ENCODE results near the gene OSBPL8.
"Not testable (repeated sequence)": the region's sequence is repeated elsewhere in the genome, so short reads cannot be mapped to it uniquely, and the experiment has no call there.

Gene OSBPL8

DNA sequence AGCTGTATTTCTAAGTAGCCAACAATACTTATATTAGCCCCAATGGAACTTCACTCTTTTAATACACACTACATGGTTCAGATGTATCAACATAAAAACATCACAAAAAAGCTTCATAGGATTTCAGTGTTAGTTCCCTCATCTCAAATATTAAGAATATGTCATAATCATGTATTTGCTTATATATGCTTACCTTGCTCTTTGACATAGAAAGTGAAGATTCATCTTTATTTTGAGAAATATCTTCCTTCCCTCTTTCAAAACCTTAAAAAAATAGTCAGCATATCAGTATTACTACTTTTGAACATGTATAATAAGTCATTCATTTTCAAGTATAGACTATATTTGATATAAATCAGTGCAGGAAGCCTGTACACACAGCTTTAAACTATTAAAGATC is 149.2 kb downstream of the OSBPL8 start:
- DNase-seq = no peak

DNA sequence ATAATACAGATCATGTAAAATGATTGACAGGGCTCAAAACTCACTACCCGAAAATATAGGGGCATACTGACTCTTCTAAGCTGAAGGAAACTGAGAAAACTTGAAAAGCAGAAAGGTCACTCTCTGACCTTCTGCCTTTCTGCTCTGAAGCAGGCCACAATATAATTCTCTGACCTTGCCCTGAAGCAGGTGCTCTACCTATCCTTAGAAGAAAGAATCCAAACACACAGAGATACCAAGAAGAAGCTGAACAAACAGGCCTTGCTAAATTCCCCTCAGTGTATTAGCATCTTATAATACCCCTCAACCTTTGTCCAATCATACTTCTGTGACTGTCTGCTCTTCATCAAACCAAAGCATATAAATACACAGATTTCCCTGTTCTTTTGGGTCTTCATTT is 150.5 kb downstream of the OSBPL8 start:
- no peak for DNase-seq

DNA sequence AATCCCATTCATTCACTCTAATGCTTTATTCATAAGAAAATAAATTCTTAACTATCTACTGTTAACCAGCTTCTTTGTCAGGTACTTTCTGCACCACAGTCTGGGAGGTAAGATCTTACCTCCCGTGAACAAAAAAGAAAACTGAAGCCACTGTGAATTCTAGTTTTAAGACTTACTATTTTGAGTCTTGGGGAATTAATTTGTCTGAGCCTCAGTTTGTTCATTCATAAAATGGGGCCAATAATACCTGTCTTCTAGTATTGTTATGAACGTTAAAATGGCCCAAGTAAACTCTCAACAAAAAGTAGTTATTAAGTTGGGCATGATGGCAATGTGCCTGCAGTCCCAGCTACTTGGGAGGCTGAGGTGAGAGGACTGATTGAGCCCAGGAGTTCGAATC is 151.9 kb downstream of the OSBPL8 start:
- no peak for DNase-seq

DNA sequence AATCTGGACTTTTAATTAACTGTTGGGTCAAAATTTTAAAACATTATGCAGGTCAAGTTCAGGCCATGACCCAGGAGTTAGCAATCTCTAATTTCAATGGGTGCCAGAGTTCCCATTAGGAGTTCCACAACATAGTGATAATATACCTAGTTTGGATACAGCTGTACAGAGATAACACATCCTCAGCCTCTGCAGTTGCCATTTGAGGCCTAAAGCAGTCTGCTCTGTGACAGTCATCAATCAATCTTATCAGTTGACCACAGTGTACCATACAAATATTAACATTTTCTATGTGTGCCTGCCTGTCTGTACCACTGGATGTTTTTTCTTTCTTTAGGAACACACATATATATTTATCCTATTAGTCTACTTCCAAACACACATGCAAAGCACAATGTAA is 157.3 kb downstream of the OSBPL8 start:
- DNase-seq = no peak

DNA sequence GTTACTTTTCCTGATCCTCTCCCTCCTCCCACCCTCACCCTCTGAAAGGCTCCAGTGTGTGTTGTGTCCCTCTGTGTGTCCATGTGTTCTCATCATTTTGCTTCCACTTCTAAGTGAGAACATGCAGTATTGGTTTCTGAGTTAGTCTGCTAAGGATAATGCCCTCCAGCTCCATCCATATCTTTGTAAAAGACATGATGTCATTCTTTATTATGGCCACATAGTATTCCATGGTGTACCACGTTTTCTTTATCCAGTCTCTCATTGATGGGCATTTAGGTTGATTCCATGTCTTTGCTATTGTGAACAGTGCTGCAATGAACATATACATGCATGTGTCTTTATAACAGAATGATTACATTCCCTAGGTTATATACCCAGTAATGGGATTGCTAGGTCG is 159.4 kb downstream of the OSBPL8 start:
- DNase-seq = no peak

DNA sequence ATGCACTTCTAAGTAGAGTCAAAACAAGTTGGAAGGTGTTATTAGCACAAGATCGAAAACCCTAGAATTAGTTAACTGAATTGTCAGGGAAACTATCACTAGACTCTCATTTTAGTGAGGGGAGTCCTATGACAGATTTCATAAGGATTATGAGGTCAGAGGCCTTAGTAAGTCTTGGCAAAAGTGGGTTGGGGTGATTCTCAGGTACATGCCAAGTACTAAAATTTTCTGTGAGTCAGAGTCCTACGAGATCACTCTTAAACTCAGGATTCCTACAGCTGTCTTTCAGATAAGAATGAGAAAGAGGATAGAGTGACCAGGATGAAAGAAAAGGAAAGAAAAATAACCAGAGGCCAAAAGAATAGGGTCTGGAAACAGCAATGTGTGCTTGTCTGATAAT is 160.5 kb downstream of the OSBPL8 start:
- DNase-seq = no peak

DNA sequence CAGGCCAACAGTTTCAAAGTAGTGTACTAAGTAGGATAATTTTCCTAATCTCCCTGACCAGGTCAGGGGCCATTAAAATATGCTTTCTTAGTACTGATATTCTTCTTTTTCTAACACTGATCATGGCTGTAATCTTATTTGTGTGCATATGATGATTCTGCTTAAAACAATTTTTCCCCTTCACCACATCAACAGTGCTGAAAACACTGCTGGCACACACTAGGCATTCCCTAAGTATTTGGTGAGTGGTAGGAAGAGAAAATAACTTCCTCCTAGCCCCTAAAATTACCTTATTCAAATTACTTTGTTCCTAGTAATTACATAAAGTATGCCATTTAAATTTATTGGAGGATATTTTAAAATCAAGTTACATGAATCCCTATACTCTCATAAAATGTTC is 161.5 kb downstream of the OSBPL8 start:
- DNase-seq = no peak

DNA sequence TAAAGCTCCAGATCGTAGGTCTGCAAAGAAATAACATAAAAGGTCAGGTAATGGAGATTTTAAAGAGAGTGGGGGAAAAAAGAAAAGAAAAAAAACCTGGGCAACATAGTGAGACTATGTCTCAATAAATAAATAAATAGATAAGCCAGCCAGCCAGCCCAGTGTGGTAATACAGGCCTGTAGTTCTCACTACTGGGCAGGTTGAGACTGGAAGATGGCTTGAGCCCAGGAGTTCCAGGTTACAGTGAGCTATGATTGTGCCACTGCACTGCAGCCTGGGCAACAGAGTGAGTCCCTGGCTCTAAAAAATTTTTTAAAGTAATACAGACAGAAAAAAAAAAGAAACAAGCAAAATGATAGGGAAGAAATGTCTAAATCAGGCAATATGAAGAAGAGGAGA is 168.1 kb downstream of the OSBPL8 start:
- DNase-seq = no peak

DNA sequence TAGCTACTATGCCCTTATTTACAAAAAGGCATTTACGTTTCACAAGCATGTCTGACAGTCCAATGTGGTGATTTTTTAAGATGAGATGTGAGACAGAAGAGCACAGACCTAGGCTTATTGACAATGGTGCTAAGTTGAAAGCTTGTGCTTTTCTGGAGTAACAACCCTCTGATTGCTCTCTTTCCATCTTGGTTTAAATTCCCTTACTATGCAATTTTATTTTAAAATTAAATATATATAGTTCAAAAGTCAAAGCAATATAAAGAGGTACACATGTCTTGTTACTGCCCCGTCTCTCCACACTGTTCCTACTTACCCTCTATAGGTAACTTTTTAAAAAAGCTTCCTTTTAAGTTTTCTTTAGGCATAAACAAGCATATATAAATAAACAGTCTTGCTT is 172.0 kb downstream of the OSBPL8 start:
- DNase-seq = no peak

DNA sequence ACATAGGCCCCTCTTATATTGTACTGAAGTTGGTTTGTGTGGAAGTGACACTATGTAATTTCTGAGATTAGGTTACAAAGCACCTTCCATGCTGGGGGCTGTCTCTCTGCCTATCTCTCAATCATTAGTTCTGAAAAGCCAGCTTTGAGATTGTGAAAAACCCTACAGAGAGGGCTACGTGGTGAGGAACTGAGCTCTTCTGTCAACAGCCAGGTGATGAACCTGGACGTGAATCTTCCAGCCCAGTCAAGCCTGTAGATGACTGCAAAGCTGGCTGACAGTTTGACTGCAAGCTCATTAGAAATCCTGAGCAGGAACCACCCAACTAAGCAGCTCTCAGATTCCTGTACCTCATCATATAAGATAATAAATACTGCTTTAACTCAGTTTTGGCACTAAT is 175.0 kb downstream of the OSBPL8 start:
- DNase-seq = no peak

DNA sequence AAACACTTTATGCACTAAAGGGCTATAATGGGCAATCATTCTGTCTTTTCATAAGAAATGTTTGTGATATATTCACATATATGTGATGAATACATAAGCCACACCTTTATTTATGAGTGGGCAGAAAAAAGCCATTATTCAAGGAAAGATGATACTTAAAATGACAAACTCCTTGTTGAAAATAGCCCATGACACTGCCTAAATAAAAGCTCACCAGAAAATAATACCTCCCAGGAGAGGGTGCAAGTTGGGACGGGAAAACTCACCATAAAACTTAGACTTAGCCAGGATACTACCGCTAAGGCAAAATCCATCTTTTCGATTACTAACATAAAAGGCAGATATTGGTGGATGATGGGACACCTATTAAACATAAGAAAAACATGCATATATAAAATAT is 175.6 kb downstream of the OSBPL8 start:
- no peak for DNase-seq

DNA sequence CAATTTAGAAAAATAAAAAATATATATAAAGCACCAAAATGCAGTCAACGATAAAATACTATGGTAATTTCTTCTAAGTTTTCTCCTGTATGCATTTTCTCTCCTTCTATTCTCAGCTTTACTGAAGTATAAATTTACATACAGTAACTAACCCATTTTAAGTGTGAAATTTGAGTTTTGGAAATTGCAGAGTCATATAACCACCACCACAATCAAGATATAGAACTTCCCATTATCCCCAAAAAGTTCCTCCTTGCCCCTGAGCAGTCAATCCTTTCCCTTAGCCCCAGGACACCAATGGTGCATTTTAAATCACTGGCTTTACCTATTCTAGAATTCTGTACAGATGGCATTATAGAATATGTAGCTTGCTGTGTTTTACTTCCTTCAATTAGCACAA is 180.3 kb downstream of the OSBPL8 start:
- DNase-seq = no peak

DNA sequence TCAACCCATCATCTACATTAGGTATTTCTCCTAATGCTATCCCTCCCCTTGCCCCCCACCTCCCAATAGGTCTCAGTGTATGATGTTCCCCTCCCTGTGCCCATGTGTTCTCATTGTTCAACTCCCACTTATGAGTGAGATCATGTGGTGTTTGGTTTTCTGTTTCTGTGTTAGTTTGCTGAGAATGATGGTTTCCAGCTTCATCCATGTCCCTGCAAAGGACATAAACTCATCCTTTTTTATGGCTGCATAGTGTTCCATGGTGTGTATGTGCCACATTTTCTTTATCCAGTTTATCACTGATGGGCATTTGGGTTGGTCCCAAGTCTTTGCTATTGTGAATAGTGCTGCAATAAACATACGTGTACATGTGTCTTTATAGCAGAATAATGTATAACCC is 182.7 kb downstream of the OSBPL8 start:
- not testable (repeated sequence) for DNase-seq

DNA sequence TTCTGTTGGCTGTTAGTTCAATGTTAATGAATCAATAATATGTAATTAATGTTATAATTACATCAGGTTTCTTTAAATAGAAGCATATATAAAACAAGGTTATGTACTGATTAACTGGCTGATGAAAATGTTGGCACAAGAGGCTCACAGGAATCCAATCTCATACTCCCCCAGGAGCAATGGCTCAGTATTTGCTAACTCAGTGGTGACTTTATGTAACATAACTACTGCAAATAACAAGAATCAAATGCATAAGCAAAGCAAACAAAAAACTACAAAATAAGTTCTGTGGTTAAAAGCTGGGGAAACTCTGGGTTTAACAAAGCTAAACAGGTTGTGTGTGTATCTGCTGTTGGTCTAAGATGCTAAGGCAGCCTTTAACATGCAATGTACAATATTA is 183.6 kb downstream of the OSBPL8 start:
- no peak for DNase-seq

DNA sequence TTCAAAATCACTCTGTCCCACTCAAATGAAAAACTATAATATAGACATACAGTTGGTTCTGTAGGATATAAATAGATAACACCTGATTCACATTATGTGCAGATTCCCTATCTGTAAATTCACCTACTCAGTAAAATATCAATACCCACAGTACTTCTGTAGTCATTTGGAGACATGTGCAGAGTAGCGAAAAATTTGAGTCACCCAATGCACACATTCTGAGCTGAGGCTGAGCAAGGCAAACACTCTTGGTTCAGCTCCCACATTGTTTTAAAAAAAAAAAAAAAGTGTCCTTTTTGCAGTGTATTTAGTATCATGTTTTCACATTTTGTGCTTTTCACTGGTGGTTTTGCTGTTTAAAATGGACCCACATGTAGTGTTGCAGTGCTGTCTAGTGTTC is 184.1 kb downstream of the OSBPL8 start:
- no peak for DNase-seq

DNA sequence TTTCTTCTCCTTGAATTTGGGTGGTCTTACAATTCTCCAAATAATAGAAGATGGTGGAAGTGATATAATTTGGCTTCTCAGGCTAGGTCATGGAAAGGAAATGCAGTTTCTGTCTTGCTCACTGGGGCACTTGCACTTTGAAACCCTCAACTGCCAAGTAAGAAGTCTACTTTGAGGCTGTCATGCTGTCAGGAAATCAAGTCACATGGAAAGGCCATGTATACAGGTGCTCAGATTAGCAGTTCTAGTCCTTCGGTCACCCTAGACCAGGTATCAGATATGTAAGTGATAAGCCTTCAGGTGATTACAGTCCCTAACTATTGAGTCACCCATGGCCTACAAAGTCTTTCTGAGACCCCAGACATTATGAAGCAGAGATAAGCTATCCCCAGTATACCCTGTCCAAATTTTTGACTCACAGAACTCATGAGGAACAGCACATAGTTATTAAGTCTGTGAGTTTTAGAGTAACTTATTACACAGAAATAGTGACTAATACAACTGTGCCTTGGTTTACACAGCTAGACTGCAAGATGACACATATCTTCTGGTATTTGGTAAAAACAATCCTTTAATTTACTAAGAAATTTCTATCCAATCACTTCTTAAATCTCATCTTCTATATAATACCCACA is 185.1 kb downstream of the OSBPL8 start:
- no peak for DNase-seq

DNA sequence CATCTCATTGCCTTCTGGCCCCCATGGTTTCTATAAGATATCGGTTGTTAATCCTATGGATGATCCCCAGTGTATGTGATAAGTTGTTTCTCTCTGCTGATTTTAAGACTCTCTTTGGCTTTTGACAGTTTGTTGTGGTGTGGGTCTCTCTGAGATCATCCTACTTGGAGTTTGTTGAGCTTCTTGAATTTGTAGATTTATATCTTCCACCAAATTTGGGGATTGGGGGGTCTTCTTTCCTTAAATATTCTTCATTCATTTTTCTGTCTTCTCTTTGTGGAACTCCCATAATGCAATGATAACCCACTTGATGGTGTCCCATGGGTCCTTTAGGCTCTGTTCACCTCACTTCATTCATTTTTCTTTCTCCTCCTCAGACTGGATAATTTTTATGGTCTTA is 191.3 kb downstream of the OSBPL8 start:
- DNase-seq = no peak

DNA sequence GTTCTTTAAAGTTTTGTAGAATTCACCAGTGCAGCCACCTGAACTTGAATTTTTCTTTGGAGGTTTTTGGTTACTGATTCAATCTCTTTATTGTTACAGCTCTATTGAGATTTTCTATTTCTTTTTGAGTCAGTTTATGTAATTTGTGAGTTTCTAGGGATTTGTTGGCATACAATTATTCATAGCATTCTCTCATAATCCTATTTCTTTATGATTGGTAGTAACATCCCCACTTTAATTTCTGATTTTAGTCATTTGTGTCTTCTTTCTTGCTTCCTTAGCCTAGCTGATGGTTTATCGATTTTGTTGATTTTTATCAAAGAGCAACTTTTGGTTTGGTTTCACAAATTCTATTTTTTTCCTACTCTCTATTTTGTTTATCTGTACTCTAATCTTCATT is 193.4 kb downstream of the OSBPL8 start:
- DNase-seq = no peak

DNA sequence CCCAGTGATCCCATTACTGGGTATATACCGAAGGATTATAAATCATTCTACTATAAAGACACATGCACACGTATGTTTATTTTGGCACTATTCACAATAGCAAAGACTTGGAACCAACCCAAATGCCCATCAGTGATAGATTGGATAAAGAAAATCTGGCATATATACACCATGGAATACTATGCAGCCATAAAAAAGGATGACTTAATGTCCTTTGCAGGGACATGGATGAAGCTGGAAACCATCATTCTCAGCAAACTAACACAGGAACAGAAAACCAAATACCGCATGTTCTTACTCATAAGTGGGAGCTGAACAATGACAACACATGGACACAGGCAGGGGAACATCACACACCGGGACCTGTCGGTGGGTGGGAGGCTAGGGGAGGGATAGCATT is 195.4 kb downstream of the OSBPL8 start:
- not testable (repeated sequence) for DNase-seq

DNA sequence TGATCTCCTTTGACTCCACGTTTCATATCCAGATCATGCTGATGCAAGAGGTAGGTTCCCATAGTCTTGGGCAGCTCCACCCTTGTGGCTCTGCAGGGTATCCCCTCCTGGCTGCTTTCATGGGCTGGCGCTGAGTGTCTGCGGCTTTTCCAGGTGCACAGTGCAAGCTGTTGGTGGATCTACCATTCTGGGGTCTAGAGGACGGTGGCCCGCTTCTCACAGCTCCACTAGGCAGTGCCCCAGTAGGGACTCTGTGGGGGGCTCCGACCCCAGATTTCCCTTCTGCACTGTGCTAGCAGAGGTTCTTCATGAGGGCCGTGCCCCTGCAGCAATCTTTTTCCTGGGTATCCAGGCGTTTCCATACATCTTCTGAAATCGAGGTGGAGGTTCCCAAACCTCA is 199.3 kb downstream of the OSBPL8 start:
- DNase-seq = no peak

DNA sequence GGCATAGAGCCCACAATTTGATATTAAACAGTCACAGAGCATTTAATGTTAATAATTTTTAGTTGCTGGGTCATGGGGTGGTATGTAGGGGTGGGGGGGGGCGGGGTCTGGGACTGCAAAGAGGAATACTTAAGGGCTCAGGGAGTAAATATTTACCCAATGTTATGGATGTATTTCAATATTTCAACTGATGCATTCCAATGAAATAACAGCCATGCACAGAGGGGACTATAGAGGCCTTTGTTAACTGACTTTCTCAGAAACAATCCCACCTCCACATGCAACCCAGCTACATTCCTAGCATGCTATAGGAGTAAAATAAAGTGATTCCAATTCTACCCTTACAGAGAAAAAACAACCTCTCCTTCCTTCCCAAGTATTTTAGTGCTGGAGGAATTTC is 203.5 kb downstream of the OSBPL8 start:
- DNase-seq = no peak

DNA sequence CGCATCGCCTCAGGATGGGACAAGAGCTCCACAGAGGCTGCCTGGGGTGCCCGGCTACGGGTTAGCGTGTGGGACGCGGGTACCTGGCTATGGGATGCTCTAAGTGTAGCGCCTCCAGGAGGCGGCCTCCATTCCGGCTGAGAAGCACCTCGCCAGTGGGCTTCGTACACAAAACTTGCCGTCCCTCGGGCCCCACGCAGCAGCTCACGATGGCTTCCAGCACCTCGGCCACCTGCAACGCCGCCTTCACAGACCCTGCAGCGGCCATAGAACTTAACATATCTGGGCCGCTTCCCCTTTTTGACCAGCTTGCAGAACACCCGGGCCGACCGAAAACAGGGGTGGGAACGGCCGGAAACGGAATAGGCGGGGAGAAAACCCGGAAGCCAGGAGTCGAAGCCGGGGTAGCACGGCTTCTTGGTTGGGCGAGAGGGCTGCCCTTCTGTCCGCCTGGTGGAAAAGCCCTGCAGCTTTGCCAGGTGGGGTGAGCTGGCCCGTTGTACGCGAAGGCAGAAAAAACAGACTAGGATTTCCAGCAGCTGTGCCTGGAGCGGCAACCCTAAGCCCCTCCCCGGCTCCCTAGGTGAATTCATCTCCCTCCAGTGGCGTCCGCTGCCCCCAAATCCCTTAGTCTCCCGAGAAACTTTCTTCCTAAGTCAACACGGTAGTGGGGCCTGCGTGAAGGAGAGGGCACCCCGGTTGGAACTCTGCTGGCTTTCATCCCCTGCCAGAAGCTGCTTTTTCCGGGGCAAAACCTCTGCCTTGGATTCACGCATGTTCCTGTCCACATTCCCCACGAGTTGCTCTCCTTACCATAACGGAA is 211.3 kb downstream of the OSBPL8 start, which contains the start of gene BBS10:
Gene BBS10, minus strand, starts transcription at position 337 of the 823 bp plus-strand sequence. Its CDS starts 57 bp downstream, at position 280.
- DNase-seq = peak; percentile 68

DNA sequence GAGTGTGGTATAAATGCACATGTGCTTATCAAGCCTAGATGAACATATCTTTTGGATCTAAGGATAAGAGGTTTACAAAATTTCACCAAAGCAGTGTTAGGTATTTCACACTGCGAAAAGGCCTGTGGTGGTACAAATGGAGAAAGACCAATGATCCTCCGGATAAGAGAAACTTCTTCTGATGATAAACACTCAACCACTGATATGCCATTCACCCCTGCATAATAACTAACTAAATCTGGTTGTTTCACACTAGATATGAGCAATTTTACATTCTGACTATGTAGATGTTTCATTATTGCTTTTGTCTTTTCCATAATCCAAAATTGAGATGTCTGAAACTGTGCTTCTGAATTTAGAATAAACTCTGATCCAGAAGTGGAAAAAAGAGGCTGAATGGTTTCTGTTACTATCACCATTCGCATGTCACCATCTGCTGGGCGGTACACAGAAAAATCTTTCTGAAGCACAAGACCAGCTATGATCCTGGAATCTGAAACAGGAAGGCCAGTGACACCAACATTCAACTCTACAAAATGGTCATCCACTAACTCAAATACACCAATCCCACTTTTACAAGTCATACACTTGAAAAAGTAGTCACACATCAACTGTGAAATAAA is 212.7 kb downstream of the OSBPL8 start:
- DNase-seq = no peak

DNA sequence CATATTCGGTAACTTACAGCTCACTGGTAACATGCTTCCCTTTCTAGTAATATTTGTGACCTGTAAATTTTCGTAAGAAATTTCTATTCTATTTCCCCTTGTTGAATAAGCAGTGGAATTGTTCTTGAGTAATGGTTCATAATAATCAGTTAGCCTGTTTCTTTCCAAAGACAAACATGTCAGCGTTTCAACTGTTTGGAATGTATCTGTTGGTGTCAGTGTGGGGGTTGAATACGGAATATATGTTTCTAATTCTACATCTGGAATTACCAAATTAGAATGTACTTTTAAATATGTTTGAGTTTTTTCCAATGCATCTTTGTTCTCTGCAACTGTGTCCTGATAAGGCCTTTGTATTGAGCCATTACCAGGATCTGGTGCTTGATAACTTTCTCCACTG is 213.3 kb downstream of the OSBPL8 start:
- DNase-seq = no peak

Data from 8988T (cell line).